K562 (cell line): Measurements from ENCODE around the gene PLPPR1. TPM values are rescaled to one million over a fixed set of nuclear protein-coding genes. Genes with fewer than 3 reads are reported as not detected.

Source experiments
- ATAC-seq: fragments of 200-7000 bp; cut with Tn5 transposase; 3 replicates; pipeline ENCODE4 v1.9.1; 2020; ENCODE audit warnings: moderate library complexity
- BruUV-seq: library from RNA; stranded (reverse); fragments of 400-500 nt; replicated peaks from 2 replicates; lab custom pipeline; 2021; lab: Mats Ljungman, UMichigan
- CTCF ChIA-PET: fragments of 300-600 bp; formaldehyde crosslinking; extraction: SDS; loops from one replicate; lab custom pipeline; 2021; ENCODE audit warnings: low intra/inter-chr PET ratio; lab: Yijun Ruan, JAX
- POLR2A ChIA-PET: fragments of 300-600, 350-650 bp; sonication (Branson Sonifier 250); formaldehyde crosslinking; extraction: SDS; loops from one replicate; lab custom pipeline; 2021; ENCODE audit warnings: antibody characterized with exemption, inconsistent platforms; lab: Yijun Ruan, JAX
- DNase-seq, 4 experiments: peaks; one replicate each; pipeline versions ENCODE4 v3.0.0 to v3.0.0-alpha.2; 2011 to 2018; ENCODE audit warnings: low spot score in 3 of 4, mixed read lengths in 3 of 4; ENCODE audit errors: extremely low read depth in 1 of 4
- FAIRE-seq: peaks from 2 replicates; lab custom pipeline; 2011; peaks lifted over from hg19 to GRCh38; lab: Jason Lieb, UNC
- H2AFZ ChIP-seq: 2 replicates; pipeline ENCODE4 v1.6.0; 2011; ENCODE audit warnings: low read depth, low read length, control low read depth, inconsistent platforms
- H3K27ac ChIP-seq: fragments of 200-600 bp; 3 replicates; pipeline ENCODE4 v1.8.0; 2011; ENCODE audit warnings: low read depth, mild to moderate bottlenecking, control low read depth, inconsistent platforms, low read length, moderate library complexity, mixed read lengths; ENCODE audit errors: extremely low read depth
- H3K27me3 ChIP-seq, 2 experiments: fragments of 300-600 bp in 1 of 2; 2 replicates in 1 of 2; 3 replicates in 1 of 2; pipeline versions ENCODE4 v1.6.0 to v1.8.0; 2011; ENCODE audit warnings: inconsistent platforms in 2 of 2, low read length in 2 of 2, mild to moderate bottlenecking in 1 of 2, mixed read lengths in 1 of 2, moderate library complexity in 1 of 2; ENCODE audit not compliant: control insufficient read depth in 2 of 2, insufficient read depth in 2 of 2
- H3K36me3 ChIP-seq: fragments of 300-600 bp; 3 replicates; pipeline ENCODE4 v1.8.0; 2011; ENCODE audit warnings: mild to moderate bottlenecking, low read length, inconsistent platforms; ENCODE audit not compliant: control insufficient read depth, insufficient read depth
- H3K4me1 ChIP-seq, 2 experiments: fragments of 200-600 bp in 1 of 2; replicated peaks in 1 of 2; 2 replicates in 1 of 2; 3 replicates in 1 of 2; pipeline versions ENCODE4 v1.5.1 to v1.8.0; 2011; ENCODE audit warnings: inconsistent platforms in 2 of 2, low read length in 2 of 2, mild to moderate bottlenecking in 1 of 2, mixed read lengths in 1 of 2, moderate library complexity in 1 of 2; ENCODE audit not compliant: control insufficient read depth in 2 of 2, insufficient read depth in 2 of 2
- H3K4me2 ChIP-seq: 2 replicates; pipeline ENCODE4 v1.6.1; 2011; ENCODE audit warnings: low read length, control low read depth, inconsistent platforms, mixed read lengths; ENCODE audit not compliant: insufficient read depth
- H3K4me3 ChIP-seq: fragments of 200-600 bp; sonication (generic), shearing (Covaris generic); 2 replicates; pipeline ENCODE4 v1.5.1; 2016; ENCODE audit warnings: control low read depth, inconsistent platforms
- H3K79me2 ChIP-seq: fragments of 200-600 bp; 3 replicates; pipeline ENCODE4 v1.8.0; 2011; ENCODE audit warnings: low read length, inconsistent platforms; ENCODE audit not compliant: control insufficient read depth, insufficient read depth
- H3K9ac ChIP-seq, 2 experiments: 2 replicates each; pipeline versions ENCODE4 v1.6.0 to v1.6.1; 2011; ENCODE audit warnings: low read depth in 2 of 2, low read length in 2 of 2, control low read depth in 1 of 2, inconsistent platforms in 1 of 2, mild to moderate bottlenecking in 1 of 2, mixed read lengths in 1 of 2; ENCODE audit not compliant: insufficient read depth in 1 of 2
- H3K9me1 ChIP-seq: one replicate; pipeline ENCODE4 v1.6.0; 2011; ENCODE audit warnings: inconsistent platforms, mild to moderate bottlenecking, low read length, moderate library complexity; ENCODE audit not compliant: control insufficient read depth, insufficient read depth
- H3K9me3 ChIP-seq: replicated peaks from 2 replicates; pipeline ENCODE4 v1.5.1; 2011; ENCODE audit warnings: low read depth, low read length, inconsistent platforms; ENCODE audit not compliant: control insufficient read depth, insufficient read depth
- H4K20me1 ChIP-seq: replicated peaks from 2 replicates; pipeline ENCODE4 v1.6.1; 2011; ENCODE audit warnings: low read length, inconsistent platforms, mixed read lengths; ENCODE audit not compliant: control insufficient read depth, insufficient read depth
- ATF3 ChIP-seq, 2 experiments: fragments of 450-650 bp in 1 of 2; sonication (generic) in 1 of 2; formaldehyde crosslinking in 1 of 2; IDR thresholded peaks in 1 of 2; conservative IDR thresholded peaks in 1 of 2; 2 replicates each; pipeline versions ENCODE4 v1.6.1 to v1.8.1; 2016 to 2023; ENCODE audit warnings: mild to moderate bottlenecking in 2 of 2, moderate library complexity in 2 of 2, inconsistent platforms in 1 of 2, missing genetic modification reagents in 1 of 2
- SP1 ChIP-seq: sonication (generic); formaldehyde crosslinking; IDR thresholded peaks from 2 replicates; pipeline ENCODE4 v1.8.1; 2022; ENCODE audit warnings: mild to moderate bottlenecking, missing genetic modification reagents
- ZBTB9 ChIP-seq: fragments of 450-650 bp; formaldehyde crosslinking; IDR thresholded peaks from 2 replicates; pipeline ENCODE4 v1.4.0; 2020; ENCODE audit warnings: mild to moderate bottlenecking, moderate library complexity
- ZNF253 ChIP-seq: fragments of 250-450 bp; sonication (Bioruptor Pico); conservative IDR thresholded peaks from 2 replicates; pipeline ENCODE4 v1.6.1; 2021; ENCODE audit warnings: mild to moderate bottlenecking
- ZNF408 ChIP-seq: fragments of 250-450 bp; sonication (Bioruptor Pico); IDR thresholded peaks from 2 replicates; pipeline ENCODE4 v1.4.0; 2020; ENCODE audit warnings: low read depth, mild to moderate bottlenecking, moderate library complexity
- WGBS: fragments of 100-300 bp; shearing (Covaris generic); methylation state at CpG from one replicate; pipeline ENCODE4 v1.1.6; 2016; ENCODE audit warnings: low coverage, mixed read lengths; ENCODE audit not compliant: insufficient coverage; ENCODE audit errors: missing lambda C conversion rate; 5-methylcytosine and 5-hydroxymethylcytosine counted together
- in situ Hi-C: fragments of 300-500 bp; cut with MboI; formaldehyde crosslinking; loops from 4 replicates; pipeline ENCODE4 v1.15.0; 2018; ENCODE audit warnings: inconsistent platforms, mixed read lengths
- intact Hi-C: fragments of 100-400 bp; cut with micrococcal nuclease; formaldehyde crosslinking; loops from 2 replicates; pipeline ENCODE4 v1.14.2; 2022
- polyA plus RNA-seq, 8 experiments: library from polyadenylated mRNA; depleted of rRNA in 4 of 8; stranded (reverse) in 5 of 8; unstranded in 3 of 8; fragments of >200 nt; fragmentation: Nextera tagmentation in 2 of 8; fragmentation: Illumina TruSeq in 1 of 8; extraction: Ambion mirVana in 2 of 8; extraction: Trizol in 1 of 8; gene quantifications; 2 replicates each; pipeline versions ENCODE4 v1.2.1 to v1.2.3, GENCODE V29; 2011 to 2014; ENCODE audit warnings: inconsistent platforms in 1 of 8, missing spikeins in 1 of 8
- total RNA-seq, 7 experiments: library from RNA; depleted of rRNA in 6 of 7; stranded (reverse); fragments of >200 nt in 6 of 7; fragmentation: Illumina TruSeq in 2 of 7; extraction: Trizol in 2 of 7; gene quantifications; 2 replicates each; pipeline versions ENCODE4 v1.2.1 to v1.2.3, GENCODE V29; 2011 to 2021; ENCODE audit warnings: low replicate concordance in 1 of 7
- TF ChIP-seq, protein P1 (sequence below): fragments of 250-450 bp; sonication (Bioruptor Pico); IDR thresholded peaks from 2 replicates; pipeline ENCODE4 v1.5.1; 2021; ENCODE audit warnings: mild to moderate bottlenecking
- TF ChIP-seq, protein P2 (sequence below): fragments of 250-450 bp; sonication (Bioruptor Pico); IDR thresholded peaks from 2 replicates; pipeline ENCODE4 v1.8.0; 2021; ENCODE audit warnings: borderline replicate concordance, mild to moderate bottlenecking, moderate library complexity; ENCODE audit not compliant: poor library complexity, severe bottlenecking

Gene PLPPR1
- total and polyA plus RNA-seq, 9 of the 15 experiments (the other 6 are each of a cell fraction or from before 2014, with no cell fraction given) = not detected

- Histone ChIP-seq H2AFZ (no peak overlapping the region), H3K4me1 (no peaks in the 10 kb centered on the region), H3K4me3 (no peak overlapping the region), H3K9me1 (no peaks in the 10 kb centered on the region), H3K4me2 (no peak overlapping the region), H3K27ac (no peak overlapping the region), H3K9me3 (no peaks in the 10 kb centered on the region), H3K27me3 (no peaks in the 10 kb centered on the region), H3K36me3 (no peaks in the 10 kb centered on the region)
- FAIRE-seq (no peak), ATAC-seq (no peak), DNase-seq (no peak)
- CTCF ChIA-PET = no interaction called here
- no TSS peak for BruUV-seq
- intact Hi-C loops = no loop called here
- WGBS = 0% methylated on average over 1 of the region's 1 CpG
- no peak for TF ChIP-seq ZBTB9 (CRISPR knock-in tag)
- TF ChIP-seq, protein P1, sequence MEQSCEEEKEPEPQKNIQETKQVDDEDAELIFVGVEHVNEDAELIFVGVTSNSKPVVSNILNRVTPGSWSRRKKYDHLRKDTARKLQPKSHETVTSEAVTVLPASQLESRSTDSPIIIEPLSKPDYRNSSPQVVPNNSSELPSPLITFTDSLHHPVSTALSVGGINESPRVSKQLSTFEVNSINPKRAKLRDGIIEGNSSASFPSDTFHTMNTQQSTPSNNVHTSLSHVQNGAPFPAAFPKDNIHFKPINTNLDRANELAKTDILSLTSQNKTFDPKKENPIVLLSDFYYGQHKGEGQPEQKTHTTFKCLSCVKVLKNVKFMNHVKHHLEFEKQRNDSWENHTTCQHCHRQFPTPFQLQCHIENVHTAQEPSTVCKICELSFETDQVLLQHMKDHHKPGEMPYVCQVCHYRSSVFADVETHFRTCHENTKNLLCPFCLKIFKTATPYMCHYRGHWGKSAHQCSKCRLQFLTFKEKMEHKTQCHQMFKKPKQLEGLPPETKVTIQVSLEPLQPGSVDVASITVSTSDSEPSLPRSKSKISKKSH = no peak
- TF ChIP-seq ZNF408 = no peak
- TF ChIP-seq ZNF253 = no peak
- TF ChIP-seq, protein P2, sequence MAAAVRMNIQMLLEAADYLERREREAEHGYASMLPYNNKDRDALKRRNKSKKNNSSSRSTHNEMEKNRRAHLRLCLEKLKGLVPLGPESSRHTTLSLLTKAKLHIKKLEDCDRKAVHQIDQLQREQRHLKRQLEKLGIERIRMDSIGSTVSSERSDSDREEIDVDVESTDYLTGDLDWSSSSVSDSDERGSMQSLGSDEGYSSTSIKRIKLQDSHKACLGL = no peak
- TF ChIP-seq SP1 = no peak
- no peak for TF ChIP-seq ATF3 (IDR thresholded peaks at IDR 0.05)
- TF ChIP-seq ATF3 (CRISPR knock-in tag; conservative IDR thresholded peaks at IDR 0.05) = no peak
- TF ChIP-seq, all 486 proteins: peak for 0
- H3K9ac ChIP-seq = no peak overlapping the region
- no peaks in the 10 kb centered on the region for H3K79me2 ChIP-seq
- POLR2A ChIA-PET = no interaction called here
- in situ Hi-C loops = no loop called here
- H4K20me1 ChIP-seq = no peaks in the 10 kb centered on the region
Observed at GRCh38 chr9:101065930-101066329, 37.4 kb downstream of the PLPPR1 start.
